ENCODE measurements around the gene SAMD3. TPM values are rescaled to one million over a fixed set of nuclear protein-coding genes. Genes with fewer than 3 reads are reported as not detected.
"Not testable (repeated sequence)": the region's sequence is repeated elsewhere in the genome, so short reads cannot be mapped to it uniquely, and the experiment has no call there.

SAMD3 gene
- total RNA-seq, 1 donor from 2014 or later, result 0.95 TPM

DNA sequence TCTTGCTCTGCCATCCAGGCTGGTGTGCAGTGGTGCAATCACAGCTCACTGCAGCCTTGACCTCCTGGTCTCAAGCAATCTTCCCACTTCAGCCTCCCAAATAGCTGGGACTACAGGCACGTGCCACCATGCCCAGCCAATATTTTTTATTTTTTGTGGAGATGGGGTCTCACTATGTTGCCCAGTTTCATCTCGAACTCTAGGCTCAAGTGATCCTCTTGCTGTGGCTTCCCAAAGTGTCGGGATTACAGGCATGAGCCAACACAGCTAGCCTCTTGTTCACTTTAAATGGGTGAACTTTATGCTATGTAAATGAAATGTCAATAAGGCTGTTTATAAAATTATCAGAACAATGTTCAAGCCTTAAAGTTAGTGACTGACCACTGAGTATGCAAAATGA, 37.1 kb downstream of the SAMD3 start:
- intact Hi-C loops (cut with DNase I), result no loop called here
- DNase-seq (ENCODE audit: missing footprints) (no peak), ATAC-seq (no peak)

DNA sequence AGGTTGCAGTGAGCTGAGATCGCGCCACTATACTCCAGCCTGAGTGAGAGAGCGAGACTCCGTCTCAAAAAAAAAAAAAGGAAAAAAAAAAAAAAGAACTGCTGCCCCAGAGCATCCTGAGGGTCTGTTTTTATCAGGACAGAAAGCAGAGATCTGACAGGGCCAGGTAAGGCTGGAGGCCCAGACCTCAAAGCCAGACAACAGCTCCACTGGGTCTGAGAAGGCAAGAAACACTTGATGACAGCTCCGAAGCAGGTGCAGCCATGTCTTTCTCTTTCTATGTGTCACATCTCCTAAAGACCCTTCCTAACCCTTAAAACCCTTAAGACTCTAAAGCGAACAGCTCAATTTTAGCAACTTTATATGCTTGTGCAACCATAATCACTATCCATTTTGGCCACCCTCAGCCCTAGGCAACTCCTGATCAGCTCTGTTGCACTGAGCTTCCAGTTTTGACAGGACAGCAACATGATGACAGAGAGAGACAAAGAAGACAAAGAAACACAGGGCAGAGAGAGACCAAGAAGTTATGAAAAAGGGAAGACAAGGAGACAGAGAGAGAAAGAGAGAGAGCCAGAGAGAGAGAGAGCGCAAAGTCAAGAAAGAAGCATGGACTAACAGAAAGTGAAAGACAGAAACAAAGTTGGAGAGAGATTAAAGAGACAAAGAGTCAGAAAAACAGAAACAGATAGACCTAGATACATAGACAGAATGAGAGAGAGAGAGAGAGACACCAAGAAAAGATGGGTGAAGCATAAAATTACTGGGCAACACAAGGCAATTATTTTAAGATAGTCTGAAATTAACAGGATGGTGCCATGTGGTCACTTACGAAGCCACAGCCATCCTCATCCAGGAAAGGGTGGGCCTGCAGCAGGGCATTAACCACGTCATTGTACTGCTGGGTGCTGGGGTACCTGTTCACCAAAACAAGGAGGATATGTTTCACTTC, 39.2 kb downstream of the SAMD3 start:
- no peak for DNase-seq (ENCODE audit: missing footprints)
- no peak for ATAC-seq
- intact Hi-C loops (cut with DNase I), result no loop called here

DNA sequence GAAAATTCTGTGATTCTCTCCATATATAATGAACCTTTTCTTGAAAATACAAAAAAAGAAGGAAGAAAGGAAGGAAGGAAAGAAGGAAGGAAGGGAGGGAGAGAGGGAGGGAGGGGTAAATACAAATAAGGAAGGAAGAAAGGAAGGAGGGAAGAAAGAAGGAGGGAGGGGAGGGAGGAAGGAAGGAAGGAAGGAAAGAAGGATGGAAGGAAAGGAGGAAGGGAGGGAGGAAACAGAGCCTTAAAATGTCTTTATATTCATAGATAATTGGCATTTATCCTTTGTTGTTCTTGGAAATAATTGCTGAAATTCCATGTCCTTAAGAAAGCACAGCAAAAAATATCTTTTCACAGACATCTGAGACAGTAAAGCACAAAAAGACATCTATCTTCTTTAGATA, 40.3 kb downstream of the SAMD3 start:
- ATAC-seq (no peak), DNase-seq (ENCODE audit: missing footprints) (no peak)
- intact Hi-C loops (cut with DNase I), result no loop called here

DNA sequence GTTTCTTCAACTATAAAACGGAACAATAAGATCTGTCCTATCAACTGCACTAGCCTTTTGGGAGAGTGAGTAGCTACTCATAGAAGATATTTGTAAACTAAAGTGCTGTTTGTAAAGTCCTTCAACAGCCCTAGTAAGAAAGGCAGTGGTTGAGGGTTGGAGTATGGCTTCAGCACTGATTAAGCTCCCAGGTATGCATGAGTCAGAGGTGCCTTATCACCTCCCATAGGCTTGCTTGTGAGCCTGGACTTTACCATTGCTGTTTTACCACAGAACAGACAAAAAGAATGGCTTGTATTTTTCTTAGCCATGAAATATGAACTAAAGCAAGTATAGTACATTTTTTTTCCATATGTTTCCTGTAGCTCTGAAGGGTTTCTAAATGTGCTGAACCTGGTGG, 44.1 kb downstream of the SAMD3 start:
- intact Hi-C loops (cut with DNase I), result no loop called here
- DNase-seq (ENCODE audit: missing footprints) (no peak), ATAC-seq (no peak)

DNA sequence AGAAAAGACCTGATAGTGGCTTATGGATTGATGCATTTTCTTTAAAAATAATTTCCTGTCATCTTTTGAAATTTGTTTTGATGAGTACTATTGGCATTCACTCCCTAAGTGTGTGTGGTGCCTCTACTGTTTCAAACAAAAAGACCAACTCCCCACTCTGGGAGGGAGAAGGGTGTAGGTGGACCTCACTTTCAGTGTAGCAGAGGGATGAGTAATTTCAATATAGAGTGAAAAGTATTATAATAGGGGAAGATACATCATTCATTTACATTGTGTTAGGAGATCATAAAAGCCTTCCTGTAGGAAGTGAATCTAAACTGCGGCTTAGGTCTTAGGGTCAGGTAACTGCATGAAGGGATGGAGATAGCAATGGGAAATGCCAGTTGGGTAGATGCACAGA, 46.4 kb downstream of the SAMD3 start:
- DNase-seq (ENCODE audit: missing footprints) (no peak), ATAC-seq (no peak)
- intact Hi-C loops (cut with DNase I), result no loop called here

DNA sequence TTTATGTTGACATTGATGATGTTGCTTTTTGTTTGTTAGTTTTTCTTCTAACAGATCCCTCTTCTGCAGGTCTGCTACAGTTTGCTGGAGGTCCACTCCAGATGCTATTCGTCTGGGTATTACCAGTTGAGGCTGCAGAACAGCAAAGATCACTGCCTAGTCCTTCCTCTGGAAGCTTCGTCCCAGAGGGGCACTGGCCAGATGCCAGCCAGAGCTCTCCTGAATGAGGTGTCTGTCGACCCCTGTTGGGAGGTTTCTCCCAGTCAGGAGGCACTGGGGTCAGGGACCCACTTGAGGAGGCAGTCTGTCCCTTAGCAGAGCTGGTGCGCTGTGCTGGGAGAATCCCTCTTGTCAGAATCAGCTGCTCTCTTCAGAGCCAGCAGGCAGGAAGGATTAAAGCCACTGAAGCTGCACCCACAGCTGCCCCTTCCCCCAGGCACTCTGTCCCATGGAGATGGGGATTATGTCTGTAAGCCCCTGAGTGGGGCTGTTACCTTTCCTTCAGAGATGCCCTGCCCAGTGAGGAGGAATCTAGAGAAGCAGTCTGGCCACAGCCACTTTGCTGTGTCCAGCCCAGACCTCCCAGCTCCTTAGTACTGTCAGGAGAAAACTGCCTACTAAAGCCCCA, 49.3 kb downstream of the SAMD3 start:
- DNase-seq (ENCODE audit: missing footprints); ATAC-seq; intact Hi-C loops (cut with DNase I): not testable (repeated sequence)

DNA sequence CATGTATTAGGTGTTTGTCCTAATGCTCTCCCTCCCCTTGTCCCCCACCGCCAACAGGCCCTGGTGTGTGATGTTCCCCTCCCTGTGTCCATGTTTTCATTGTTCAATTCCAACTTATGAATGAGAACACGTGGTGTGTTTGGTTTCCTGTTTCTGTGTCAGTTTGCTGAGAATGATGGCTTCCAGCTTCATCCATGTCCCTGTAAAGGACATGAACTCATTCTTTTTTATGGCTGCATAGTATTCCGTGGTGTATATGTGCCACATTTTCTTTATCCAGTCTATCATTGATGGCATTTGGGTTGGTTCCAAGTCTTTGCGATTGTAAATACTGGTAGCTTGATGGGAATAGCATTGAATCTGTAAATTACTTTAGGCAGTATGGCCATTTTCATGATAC, 52.6 kb downstream of the SAMD3 start:
- ATAC-seq; intact Hi-C loops (cut with DNase I): not testable (repeated sequence)

DNA sequence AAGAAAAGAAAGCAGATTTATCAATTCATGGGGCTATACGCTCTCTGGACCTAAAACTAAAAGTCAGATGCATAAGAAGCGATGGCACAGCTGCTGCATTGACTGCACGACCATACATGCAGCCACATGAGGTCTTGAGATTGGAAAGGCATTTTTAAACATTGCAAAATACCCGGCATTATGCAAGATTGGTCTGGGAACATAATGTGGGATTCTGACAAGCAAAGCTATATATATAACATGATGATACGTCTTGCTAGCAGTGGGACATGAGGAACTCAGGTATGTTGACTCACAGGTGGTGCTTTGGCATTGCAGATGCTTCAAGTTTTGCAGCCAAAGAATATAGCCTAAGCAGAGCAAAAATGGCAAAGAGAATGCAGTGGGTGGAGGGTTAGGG, 55.1 kb downstream of the SAMD3 start:
- ATAC-seq (no peak), DNase-seq (ENCODE audit: missing footprints) (no peak)
- intact Hi-C loops (cut with DNase I), result no loop called here

More for the DNA sequence above, 52.6 kb downstream of the SAMD3 start:
- not testable (repeated sequence) for DNase-seq (ENCODE audit: missing footprints)

DNA sequence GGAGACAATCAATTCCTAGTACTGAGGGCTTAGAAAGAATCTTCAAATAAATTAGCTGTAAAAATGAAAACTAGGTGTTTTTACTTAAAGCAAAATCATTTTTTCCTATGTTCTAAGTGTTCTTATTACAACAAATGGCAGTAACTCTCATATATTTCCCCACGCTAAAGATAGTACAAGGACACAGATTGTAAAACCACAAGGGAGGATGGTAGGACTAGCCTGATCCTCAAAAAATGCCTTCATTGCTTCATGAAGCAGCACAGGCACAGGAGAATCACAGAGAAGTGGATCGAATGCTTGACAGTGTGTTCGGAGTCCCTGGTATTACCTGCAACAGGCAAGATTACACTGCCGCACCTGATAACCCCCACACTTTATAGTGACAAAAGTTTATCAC, 58.5 kb downstream of the SAMD3 start:
- intact Hi-C loops (cut with DNase I), result no loop called here
- DNase-seq (ENCODE audit: missing footprints) (no peak), ATAC-seq (no peak)

DNA sequence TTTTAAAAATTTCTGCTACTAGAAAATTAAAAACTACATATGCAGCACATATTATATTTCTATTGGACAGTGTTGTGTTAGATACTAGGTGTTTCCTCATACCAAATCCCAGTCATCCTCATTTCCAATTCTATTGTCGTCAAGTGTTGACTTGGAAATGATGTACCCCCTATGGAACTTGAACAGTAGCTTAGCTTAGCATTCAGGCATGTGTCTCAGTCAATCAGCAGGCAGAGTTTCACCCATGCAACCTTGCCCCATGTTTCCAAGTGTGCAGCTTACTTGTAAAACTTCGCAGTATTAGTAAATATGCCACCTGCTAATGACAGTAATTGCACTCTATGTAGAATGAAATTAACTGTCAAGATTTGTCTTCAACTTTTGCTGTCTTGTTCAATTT, 59.5 kb downstream of the SAMD3 start:
- ATAC-seq, result no peak
- intact Hi-C loops (cut with DNase I), result no loop called here
- DNase-seq (ENCODE audit: missing footprints), result no peak

DNA sequence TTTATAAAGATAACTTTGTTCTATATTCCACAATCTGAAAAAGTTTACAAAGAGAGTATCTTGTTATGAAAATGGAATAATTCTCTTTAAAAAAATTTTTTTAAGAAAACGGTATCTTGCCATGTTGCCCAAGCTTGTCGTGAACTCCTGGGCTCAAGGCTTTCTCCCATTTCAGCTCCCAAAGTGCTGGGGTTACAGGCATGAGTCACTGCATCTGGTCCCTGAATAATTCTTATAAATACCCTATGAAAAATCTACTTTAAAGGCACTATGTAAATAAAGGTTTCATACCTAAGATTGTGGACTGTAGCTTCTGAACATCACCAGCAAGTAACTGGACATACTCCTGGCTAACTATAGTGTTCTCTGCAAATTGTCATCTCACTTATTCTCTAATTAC, 60.3 kb downstream of the SAMD3 start:
- ATAC-seq (no peak), DNase-seq (ENCODE audit: missing footprints) (no peak)
- intact Hi-C loops (cut with DNase I), result no loop called here

DNA sequence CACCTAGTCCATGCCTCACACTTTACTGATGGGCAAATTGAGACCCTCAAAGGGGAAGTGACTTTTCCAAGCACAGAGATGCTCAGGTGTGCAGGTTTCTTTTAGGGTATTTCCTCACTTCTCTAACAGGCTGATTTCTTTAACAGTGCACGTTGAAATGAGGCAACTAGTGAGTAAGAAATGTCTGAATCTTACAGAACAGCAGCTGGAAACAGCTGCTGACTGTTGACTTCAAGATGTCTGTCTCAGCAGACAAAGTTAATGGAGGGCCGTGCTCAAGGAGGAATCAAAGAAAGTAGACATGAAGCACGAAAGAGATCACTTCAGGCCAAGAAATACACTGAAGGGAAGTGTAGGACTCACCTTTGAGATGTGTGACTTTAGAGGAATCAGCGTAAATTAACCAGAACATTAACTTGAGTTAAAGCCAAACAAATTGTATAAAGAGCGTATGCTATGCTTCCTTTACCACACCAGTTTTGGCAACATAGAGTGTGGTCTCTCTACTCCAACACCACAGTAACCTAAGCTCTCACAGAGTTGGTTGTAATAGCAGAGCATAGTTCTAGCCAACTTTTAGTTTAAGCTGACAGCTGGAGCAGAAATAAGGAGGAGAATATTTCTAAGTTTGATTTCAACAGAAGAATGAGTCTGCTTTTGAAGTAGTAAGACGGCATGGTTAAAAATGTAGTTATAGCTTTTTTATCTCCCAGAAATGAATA, 60.9 kb downstream of the SAMD3 start:
- intact Hi-C loops (cut with DNase I), result no loop called here
- ATAC-seq (peak; percentile 63), DNase-seq (ENCODE audit: missing footprints) (no peak)

DNA sequence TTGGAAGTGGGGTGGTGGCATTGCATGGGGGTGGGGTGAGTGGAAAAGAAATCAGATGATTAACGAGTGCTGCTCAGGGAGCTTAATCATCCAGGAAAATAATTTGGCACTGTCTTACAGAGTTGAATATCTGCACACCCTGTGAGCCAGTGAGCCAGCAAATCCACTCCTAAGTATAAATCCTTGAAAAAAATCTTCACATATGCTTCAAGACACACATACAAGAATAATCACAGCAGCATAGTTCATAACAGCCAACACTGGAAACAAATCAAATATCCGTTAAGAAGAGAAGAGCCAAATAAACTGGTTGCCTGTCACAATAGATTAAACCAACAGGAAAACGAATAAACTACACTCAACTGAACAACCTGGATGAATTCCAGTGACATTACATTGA, 62.8 kb downstream of the SAMD3 start:
- no peak for ATAC-seq
- DNase-seq (ENCODE audit: missing footprints), result no peak
- intact Hi-C loops (cut with DNase I), result no loop called here

DNA sequence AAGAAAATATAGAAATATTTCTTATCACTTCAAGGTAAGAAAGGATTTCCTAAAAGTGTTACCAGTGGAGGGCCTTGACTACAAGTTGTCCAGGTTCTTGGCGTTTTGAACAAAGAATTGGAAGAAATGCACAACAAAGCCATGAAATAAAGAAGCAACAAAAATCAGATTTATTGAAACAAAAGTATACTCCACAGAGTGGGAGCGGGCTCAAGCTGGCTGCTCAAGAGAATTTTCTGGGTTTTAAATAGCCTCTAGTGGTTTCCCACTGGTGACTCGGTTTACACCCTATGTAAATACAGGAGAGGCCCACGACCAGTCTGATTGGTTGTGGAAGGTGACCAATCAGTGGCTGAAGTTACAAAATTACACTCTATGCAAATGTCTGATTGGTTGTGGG, 64.2 kb downstream of the SAMD3 start:
- intact Hi-C loops (cut with DNase I), result no loop called here
- DNase-seq (ENCODE audit: missing footprints) (no peak), ATAC-seq (no peak)

DNA sequence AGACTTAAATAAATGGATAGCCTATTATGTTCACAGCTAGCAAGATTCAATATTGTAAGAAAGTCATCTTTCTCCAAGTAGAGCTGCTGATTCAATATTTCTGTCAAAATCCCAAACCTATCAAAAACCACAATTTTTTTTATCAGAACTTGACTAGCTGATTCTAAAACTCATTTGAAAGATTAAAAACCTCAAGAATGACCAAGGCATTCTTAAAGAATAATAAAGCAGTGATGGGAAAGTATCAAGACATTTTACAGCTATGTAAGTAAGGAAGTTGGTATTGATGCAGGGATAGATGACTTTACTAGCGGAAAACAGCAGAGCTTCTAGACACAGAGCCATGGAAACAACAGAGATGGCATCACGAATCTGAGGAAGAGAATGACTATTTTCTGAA, 64.7 kb downstream of the SAMD3 start:
- intact Hi-C loops (cut with DNase I), result no loop called here
- DNase-seq (ENCODE audit: missing footprints), result no peak
- ATAC-seq, result no peak

DNA sequence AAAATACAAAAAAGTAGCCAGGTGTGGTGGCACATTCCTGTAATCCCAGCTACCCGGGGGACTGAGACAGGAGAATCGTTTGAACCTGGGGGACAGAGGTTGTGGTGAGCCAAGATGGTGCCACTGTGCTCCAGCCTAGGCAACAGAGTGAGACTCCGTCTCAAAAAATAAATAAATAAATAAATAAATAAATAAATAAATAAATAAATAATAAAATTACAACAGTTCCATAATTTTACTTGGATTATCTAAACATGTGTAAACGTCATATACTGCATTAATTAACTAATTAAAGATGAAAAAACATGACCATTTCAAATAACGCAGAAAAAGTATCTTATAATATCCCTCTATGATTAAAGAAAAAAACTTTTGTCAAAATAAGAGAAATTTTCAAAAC, 65.8 kb downstream of the SAMD3 start:
- no peak for ATAC-seq
- no peak for DNase-seq (ENCODE audit: missing footprints)
- intact Hi-C loops (cut with DNase I), result no loop called here

DNA sequence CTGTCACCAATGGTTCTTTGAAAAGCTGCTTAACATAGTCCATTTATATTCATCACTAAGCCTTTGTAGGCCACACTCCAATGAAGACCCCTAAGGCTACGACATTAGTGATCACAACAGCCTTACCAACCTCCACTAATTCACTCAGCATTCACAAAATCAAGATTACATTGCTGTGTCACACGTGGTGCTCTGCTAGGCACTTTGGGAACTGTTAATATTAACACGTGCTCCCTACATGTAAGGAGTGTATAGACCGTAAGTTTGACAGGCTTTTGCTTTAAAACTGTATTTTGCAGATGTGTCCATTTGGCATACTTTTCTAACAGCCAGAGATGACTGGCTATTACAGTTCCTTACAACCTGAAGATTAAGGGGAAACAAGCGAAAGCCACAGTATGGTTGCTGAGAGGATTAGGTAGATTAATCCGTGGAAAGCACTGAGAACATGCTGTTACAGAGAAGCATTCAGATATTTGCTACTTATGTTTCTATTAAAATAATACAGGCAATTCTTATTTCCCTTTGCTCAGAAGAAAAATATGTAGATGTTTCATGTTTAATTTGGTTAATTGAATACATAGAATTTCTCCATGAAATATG, 69.7 kb downstream of the SAMD3 start:
- intact Hi-C loops (cut with DNase I), result no loop called here
- ATAC-seq (no peak), DNase-seq (ENCODE audit: missing footprints) (no peak)

DNA sequence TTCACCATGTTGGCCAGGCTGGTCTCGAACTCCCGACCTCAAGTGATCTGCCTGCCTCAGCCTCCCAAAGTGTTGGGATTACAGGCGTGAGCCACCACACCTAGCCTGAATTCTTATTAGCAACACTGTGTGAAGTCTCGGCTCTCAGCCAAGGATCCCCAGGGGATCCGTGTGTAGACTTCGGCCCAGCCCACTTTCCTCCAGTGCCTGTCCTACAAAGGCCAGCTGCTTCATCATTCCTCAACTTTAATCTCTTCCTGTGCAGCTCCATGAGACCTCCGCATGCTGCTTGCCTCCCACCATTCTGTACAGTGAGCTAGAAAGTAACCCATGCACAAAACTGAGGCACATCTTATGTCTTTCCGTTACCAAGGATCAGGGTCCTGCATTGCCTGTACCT, 71.8 kb downstream of the SAMD3 start:
- no peak for ATAC-seq
- DNase-seq (ENCODE audit: missing footprints), result no peak
- intact Hi-C loops (cut with DNase I), result no loop called here

DNA sequence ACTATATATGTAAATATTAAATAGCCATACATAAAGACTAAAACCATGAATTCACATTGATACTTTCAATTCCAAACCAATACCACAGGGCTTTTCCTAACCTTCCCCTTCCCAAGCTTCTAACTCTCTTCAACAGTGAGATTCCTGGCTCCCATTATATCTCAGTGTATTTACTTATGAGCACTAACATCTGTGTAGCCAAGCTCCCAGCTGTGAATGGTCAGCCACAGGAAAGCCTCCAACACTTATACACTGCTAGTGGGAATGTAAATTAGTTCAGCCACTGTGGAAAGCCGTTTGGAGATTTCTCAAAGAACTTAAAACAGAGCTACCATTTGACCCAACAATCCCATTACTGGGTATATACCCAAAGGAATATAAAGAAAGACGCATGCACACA, 73.7 kb downstream of the SAMD3 start:
- intact Hi-C loops (cut with DNase I); DNase-seq (ENCODE audit: missing footprints); ATAC-seq: not testable (repeated sequence)
